GM12801 (cell line): ENCODE results near the gene TRPM4.

Source experiments
- CTCF ChIP-seq: IDR thresholded peaks from one replicate; pipeline ENCODE4 v1.5.1; 2011; ENCODE audit warnings: control low read depth; ENCODE audit not compliant: insufficient read length; ENCODE audit errors: extremely low read depth

TRPM4 gene

GRCh38 chr19:49160450-49161189, 3.0 kb downstream of the TRPM4 start:
- TF ChIP-seq CTCF, result no peak

GRCh38 chr19:49161987-49162386, 4.4 kb downstream of the TRPM4 start:
- TF ChIP-seq CTCF, result no peak

GRCh38 chr19:49165111-49165750, 7.6 kb downstream of the TRPM4 start:
- TF ChIP-seq CTCF, result no peak

GRCh38 chr19:49165865-49166301, 8.3 kb downstream of the TRPM4 start:
- no peak for TF ChIP-seq CTCF

- no peak for TF ChIP-seq CTCF
These were observed 10.3 kb downstream of the TRPM4 start for GRCh38 chr19:49167857-49168409.

- TF ChIP-seq CTCF, result no peak
These were observed 10.8 kb downstream of the TRPM4 start for GRCh38 chr19:49168421-49168820.

GRCh38 chr19:49173198-49173597, 15.6 kb downstream of the TRPM4 start:
- TF ChIP-seq CTCF, result no peak
